K562 (cell line): ENCODE data around the gene ENTREP3. TPM values are rescaled to one million over a fixed set of nuclear protein-coding genes. Genes with fewer than 3 reads are reported as not detected.
A peak's percentile ranks its signal among the peaks of the same experiment; 100 is the strongest.

ENCODE experiments used
- AFF4 ChIP-seq: sonication (generic); formaldehyde crosslinking; IDR thresholded peaks from 2 replicates; pipeline ENCODE4 v1.8.0; 2023; ENCODE audit warnings: mild to moderate bottlenecking, missing genetic modification reagents
- CBX8 ChIP-seq: fragments of 200-600 bp; sonication (generic); IDR thresholded peaks from 2 replicates; pipeline ENCODE4 v1.6.1; 2012; ENCODE audit warnings: borderline replicate concordance, mixed run types, low read depth, mild to moderate bottlenecking, moderate library complexity, mixed read lengths, low read length, control low read depth, inconsistent platforms; ENCODE audit not compliant: poor library complexity, severe bottlenecking; ENCODE audit errors: extremely low read depth
- DIDO1 ChIP-seq: fragments of 450-650 bp; IDR thresholded peaks from 2 replicates; pipeline ENCODE4 v1.6.1; 2016; ENCODE audit warnings: low read depth, missing biosample characterization, missing genetic modification characterization
- FOSL1 ChIP-seq: fragments of 200-800 bp; sonication (Bioruptor generic); conservative IDR thresholded peaks from 2 replicates; pipeline ENCODE4 v1.6.1; 2016; ENCODE audit warnings: missing genetic modification characterization, missing compliant biosample characterization
- HNRNPUL1 ChIP-seq: fragments of 200-400 bp; formaldehyde crosslinking; IDR thresholded peaks from 2 replicates; pipeline ENCODE4 v1.6.1; 2017; ENCODE audit warnings: low read length
- KAT7 ChIP-seq: sonication (generic); formaldehyde crosslinking; IDR thresholded peaks from 2 replicates; pipeline ENCODE4 v1.8.0; 2022; ENCODE audit warnings: missing genetic modification reagents, mild to moderate bottlenecking, borderline replicate concordance
- KAT8 ChIP-seq: fragments of 450-650 bp; IDR thresholded peaks from 2 replicates; pipeline ENCODE4 v1.6.1; 2016; ENCODE audit warnings: low read depth, mild to moderate bottlenecking
- MAZ ChIP-seq, 2 experiments: fragments of 450-650 bp in 1 of 2; sonication (generic) in 1 of 2; formaldehyde crosslinking; IDR thresholded peaks in 1 of 2; conservative IDR thresholded peaks in 1 of 2; 2 replicates each; pipeline versions ENCODE4 v1.4.0 to v1.5.0; 2020; ENCODE audit warnings: mild to moderate bottlenecking in 1 of 2, missing genetic modification reagents in 1 of 2
- SIX5 ChIP-seq, 2 experiments: IDR thresholded peaks; 2 replicates each; pipeline ENCODE4 v1.6.1; 2011; ENCODE audit warnings: low read length in 2 of 2, borderline replicate concordance in 1 of 2, low read depth in 1 of 2, mild to moderate bottlenecking in 1 of 2, moderate library complexity in 1 of 2; ENCODE audit not compliant: insufficient read depth in 1 of 2
- SRF ChIP-seq, 2 experiments: fragments of 250-450, 450-650 bp in 1 of 2; sonication (Bioruptor Pico) in 1 of 2; sonication (generic) in 1 of 2; formaldehyde crosslinking; IDR thresholded peaks; 2 replicates each; pipeline versions ENCODE4 v1.5.0 to v1.5.1; 2020 to 2022; ENCODE audit warnings: mild to moderate bottlenecking in 1 of 2, missing genetic modification reagents in 1 of 2
- TAF7 ChIP-seq: fragments of 450-650 bp; IDR thresholded peaks from 2 replicates; pipeline ENCODE4 v1.6.1; 2016; ENCODE audit warnings: missing genetic modification characterization, missing compliant biosample characterization
- U2AF2 ChIP-seq: fragments of 200-400 bp; formaldehyde crosslinking; optimal IDR thresholded peaks from 2 replicates; pipeline ENCODE3; 2017; ENCODE audit warnings: low read depth, mild to moderate bottlenecking, low read length
- YY1 ChIP-seq, 3 experiments: IDR thresholded peaks; 2 replicates each; pipeline ENCODE4 v1.6.1; 2011; ENCODE audit warnings: low read length in 2 of 3, mild to moderate bottlenecking in 2 of 3, moderate library complexity in 2 of 3, borderline replicate concordance in 1 of 3, control low read depth in 1 of 3, low read depth in 1 of 3; ENCODE audit not compliant: insufficient read depth in 3 of 3, insufficient replicate concordance in 2 of 3, control insufficient read depth in 1 of 3, insufficient read length in 1 of 3; ENCODE audit errors: extremely low read depth in 1 of 3
- ZNF165 ChIP-seq: fragments of 250-450 bp; sonication (Bioruptor Pico); IDR thresholded peaks from 2 replicates; pipeline ENCODE4 v1.4.0; 2020; ENCODE audit warnings: borderline replicate concordance
- ZNF280A ChIP-seq: fragments of 450-650 bp; IDR thresholded peaks from 2 replicates; pipeline ENCODE4 v1.6.1; 2018; ENCODE audit warnings: mild to moderate bottlenecking, low read depth; ENCODE audit not compliant: partially characterized antibody
- ZNF512 ChIP-seq: IDR thresholded peaks from 2 replicates; pipeline ENCODE4 v1.6.1; 2016; ENCODE audit warnings: missing genetic modification characterization, missing compliant biosample characterization
- ZNF589 ChIP-seq: fragments of 200-800 bp; sonication (Bioruptor generic); IDR thresholded peaks from 2 replicates; pipeline ENCODE4 v1.6.1; 2016; ENCODE audit warnings: low read depth, missing genetic modification characterization, missing compliant biosample characterization
- polyA plus RNA-seq, 8 experiments: library from polyadenylated mRNA; depleted of rRNA in 4 of 8; stranded (reverse) in 5 of 8; unstranded in 3 of 8; fragments of >200 nt; fragmentation: Nextera tagmentation in 2 of 8; fragmentation: Illumina TruSeq in 1 of 8; extraction: Ambion mirVana in 2 of 8; extraction: Trizol in 1 of 8; gene quantifications; 2 replicates each; pipeline versions ENCODE4 v1.2.1 to v1.2.3, GENCODE V29; 2011 to 2014; ENCODE audit warnings: inconsistent platforms in 1 of 8, missing spikeins in 1 of 8
- total RNA-seq, 7 experiments: library from RNA; depleted of rRNA in 6 of 7; stranded (reverse); fragments of >200 nt in 6 of 7; fragmentation: Illumina TruSeq in 2 of 7; extraction: Trizol in 2 of 7; gene quantifications; 2 replicates each; pipeline versions ENCODE4 v1.2.1 to v1.2.3, GENCODE V29; 2011 to 2021; ENCODE audit warnings: low replicate concordance in 1 of 7

The ENTREP3 gene
- total and polyA plus RNA-seq, 9 of the 15 experiments (the other 6 are each of a cell fraction or from before 2014, with no cell fraction given), result 1.9 to 41.8 (median 5.9) TPM

GRCh38 chr1:155209312-155209721 lies 46.0 kb downstream of the ENTREP3 start (continued):
- TF ChIP-seq HNRNPUL1 (no peak), ZNF512 (tag) (no peak), TAF7 (peak; percentile 53; the same call in 1 of the 2 replicates), ZNF165 (CRISPR knock-in tag) (0 out of 2 replicates have a peak, but pooled peaks have one; percentile 39), FOSL1 (tag) (0 out of 2 replicates have a peak, but pooled peaks have one; percentile 2), YY1 (IDR thresholded peaks at IDR 0.05; ENCODE audit: borderline replicate concordance in 1 of 3, control insufficient read depth in 1 of 3, extremely low read depth in 1 of 3, insufficient read depth in 3 of 3, insufficient read length in 1 of 3, insufficient replicate concordance in 2 of 3, low read depth in 1 of 3, low read length in 2 of 3) (no peak), KAT7 (CRISPR knock-in tag) (peak; percentile 55; the same call in 1 of the 2 replicates), KAT8 (0 out of 2 replicates have a peak, but pooled peaks have one; percentile 57), AFF4 (CRISPR knock-in tag) (0 out of 2 replicates have a peak, but pooled peaks have one; percentile 64), CBX8 (no peak), MAZ (CRISPR knock-in tag; conservative IDR thresholded peaks at IDR 0.05 in 1 of 2, IDR thresholded peaks at IDR 0.05 in 1 of 2) (no peak), U2AF2 (no peak), SIX5 (IDR thresholded peaks at IDR 0.05; ENCODE audit: borderline replicate concordance in 1 of 2, insufficient read depth in 1 of 2, low read depth in 1 of 2, low read length in 2 of 2) (0 out of 4 replicates have a peak, but pooled peaks of 1 of the 2 experiments have one; percentile 13), DIDO1 (tag) (0 out of 2 replicates have a peak, but pooled peaks have one; percentile 18), ZNF589 (CRISPR knock-in tag) (0 out of 2 replicates have a peak, but pooled peaks have one; percentile 14), ZNF280A (no peak), SRF (CRISPR knock-in tag; IDR thresholded peaks at IDR 0.05) (0 out of 4 replicates have a peak, but pooled peaks of 1 of the 2 experiments have one; percentile 26)
